H1 (cell line): ENCODE measurements around the gene C11orf71. TPM values are rescaled to one million over a fixed set of nuclear protein-coding genes. Genes with fewer than 3 reads are reported as not detected.

Experiments used
- polyA plus RNA-seq, 7 experiments: library from polyadenylated mRNA; depleted of rRNA in 3 of 7; stranded (reverse) in 5 of 7; unstranded in 2 of 7; fragments of >200 nt in 5 of 7; fragments of 200-250 nt in 2 of 7; gene quantifications; 1 replicate in 5 of 7; 2 replicates in 1 of 7; 4 replicates in 1 of 7; pipeline versions ENCODE4 v1.2.1 to v1.2.3, GENCODE V29; 2011 to 2013; ENCODE audit warnings: missing spikeins in 2 of 7, mixed read lengths in 2 of 7
- total RNA-seq: library from RNA; stranded (reverse); fragmentation: NEBNext Ultra II Directional; extraction: Animal tissue kit (Norgen Biotek cat#: 25700); gene quantifications from 2 replicates; pipeline ENCODE4 v1.2.1, GENCODE V29; 2021

Gene C11orf71
- total and polyA plus RNA-seq, 2 of the 8 experiments (the other 6 are each of a cell fraction or from before 2014, with no cell fraction given) = 5.4 to 8.7 TPM

Other genes starting within 250 kb of the C11orf71 start
- not detected in 2 replicates for gene NNMT, start 104.1 kb downstream of the C11orf71 start, total RNA-seq
- 0.38 TPM in 1 of 2 replicates, not detected in the other for gene NNMT, start 104.1 kb downstream of the C11orf71 start, polyA plus RNA-seq (2011; rRNA removed)
- gene RBM7, start 155 bp upstream of the C11orf71 start, total RNA-seq = 45.7 and 48.3 TPM in 2 replicates
- gene RBM7, start 155 bp upstream of the C11orf71 start, polyA plus RNA-seq (2011; rRNA removed) = 11.1 and 18.0 TPM in 2 replicates
- 109 and 111 TPM in 2 replicates for gene REXO2, start 39.0 kb upstream of the C11orf71 start, total RNA-seq
- 95.9 and 114 TPM in 2 replicates for gene REXO2, start 39.0 kb upstream of the C11orf71 start, polyA plus RNA-seq (2011; rRNA removed)
- gene NXPE1, start 159.4 kb upstream of the C11orf71 start, total RNA-seq = not detected in 2 replicates
- not detected in 2 replicates for gene NXPE1, start 159.4 kb upstream of the C11orf71 start, polyA plus RNA-seq (2011; rRNA removed)
- not detected in 2 replicates for gene NXPE4, start 195.3 kb upstream of the C11orf71 start, total RNA-seq
- not detected in 2 replicates for gene NXPE4, start 195.3 kb upstream of the C11orf71 start, polyA plus RNA-seq (2011; rRNA removed)